ENCODE data around the gene SEC14L2.

Gene SEC14L2

GRCh38 chr22:30356449-30357235 lies 40.2 kb upstream of the SEC14L2 start, which contains the start of the genes CCDC157 and SF3A1 (continued):
- TF ChIP-seq FEZF1 (tag by site-specific recombination; IDR thresholded peaks at IDR 0.05) (peak; percentile 68), ZNF23 (tag by site-specific recombination; IDR thresholded peaks at IDR 0.05; ENCODE audit: borderline replicate concordance) (no peak), ZBTB17 (tag by site-specific recombination; IDR thresholded peaks at IDR 0.05) (peak; percentile 77), PRDM1 (tag by site-specific recombination; IDR thresholded peaks at IDR 0.05) (no peak), ZNF157 (tag by site-specific recombination; IDR thresholded peaks at IDR 0.05) (no peak), CTCF (tag by site-specific recombination; IDR thresholded peaks at IDR 0.05) (peak; percentile 52; the same call in 1 of the 2 replicates), ZNF660 (tag by site-specific recombination; IDR thresholded peaks at IDR 0.05) (peak; percentile 83), ZNF639 (tag by site-specific recombination; IDR thresholded peaks at IDR 0.05) (no peak), ZNF174 (tag by site-specific recombination; IDR thresholded peaks at IDR 0.05) (no peak), ZNF169 (tag by site-specific recombination; IDR thresholded peaks at IDR 0.05) (no peak), ZNF175 (tag by site-specific recombination; IDR thresholded peaks at IDR 0.05) (no peak), HOXA7 (CRISPR knock-in tag; IDR thresholded peaks at IDR 0.05; ENCODE audit: borderline replicate concordance) (no peak), ZNF202 (tag by site-specific recombination; IDR thresholded peaks at IDR 0.05; ENCODE audit: borderline replicate concordance) (no peak), PBX3 (CRISPR knock-in tag; IDR thresholded peaks at IDR 0.05) (no peak; the same call in none of the 2 replicates), ZSCAN5A (tag by site-specific recombination; IDR thresholded peaks at IDR 0.05) (no peak), ZNF629 (tag by site-specific recombination; IDR thresholded peaks at IDR 0.05) (peak; percentile 98), ZNF416 (tag by site-specific recombination; IDR thresholded peaks at IDR 0.05) (no peak), SCRT1 (tag by site-specific recombination; IDR thresholded peaks at IDR 0.05; ENCODE audit: borderline replicate concordance) (no peak), ZNF426 (tag by site-specific recombination; IDR thresholded peaks at IDR 0.05) (no peak), ZNF423 (tag by site-specific recombination; IDR thresholded peaks at IDR 0.05) (no peak), KLF10 (tag by site-specific recombination; IDR thresholded peaks at IDR 0.05) (peak; percentile 60; the same call in 1 of the 2 replicates), TRIM28 (IDR thresholded peaks at IDR 0.05; ENCODE audit: borderline replicate concordance, low read length) (peak; percentile 38; the same call in 1 of the 2 replicates), ZNF76 (tag by site-specific recombination; IDR thresholded peaks at IDR 0.05; ENCODE audit: borderline replicate concordance, low read depth) (peak; percentile 90), ZNF362 (tag by site-specific recombination; IDR thresholded peaks at IDR 0.05) (no peak), ZXDB (tag by site-specific recombination; IDR thresholded peaks at IDR 0.05) (peak; percentile 88), KLF9 (tag by site-specific recombination; IDR thresholded peaks at IDR 0.05; ENCODE audit: low read depth) (peak; percentile 72), SCRT2 (tag by site-specific recombination; IDR thresholded peaks at IDR 0.05) (no peak), ZNF792 (tag by site-specific recombination; IDR thresholded peaks at IDR 0.05) (no peak)
- TF ChIP-seq, protein P1, sequence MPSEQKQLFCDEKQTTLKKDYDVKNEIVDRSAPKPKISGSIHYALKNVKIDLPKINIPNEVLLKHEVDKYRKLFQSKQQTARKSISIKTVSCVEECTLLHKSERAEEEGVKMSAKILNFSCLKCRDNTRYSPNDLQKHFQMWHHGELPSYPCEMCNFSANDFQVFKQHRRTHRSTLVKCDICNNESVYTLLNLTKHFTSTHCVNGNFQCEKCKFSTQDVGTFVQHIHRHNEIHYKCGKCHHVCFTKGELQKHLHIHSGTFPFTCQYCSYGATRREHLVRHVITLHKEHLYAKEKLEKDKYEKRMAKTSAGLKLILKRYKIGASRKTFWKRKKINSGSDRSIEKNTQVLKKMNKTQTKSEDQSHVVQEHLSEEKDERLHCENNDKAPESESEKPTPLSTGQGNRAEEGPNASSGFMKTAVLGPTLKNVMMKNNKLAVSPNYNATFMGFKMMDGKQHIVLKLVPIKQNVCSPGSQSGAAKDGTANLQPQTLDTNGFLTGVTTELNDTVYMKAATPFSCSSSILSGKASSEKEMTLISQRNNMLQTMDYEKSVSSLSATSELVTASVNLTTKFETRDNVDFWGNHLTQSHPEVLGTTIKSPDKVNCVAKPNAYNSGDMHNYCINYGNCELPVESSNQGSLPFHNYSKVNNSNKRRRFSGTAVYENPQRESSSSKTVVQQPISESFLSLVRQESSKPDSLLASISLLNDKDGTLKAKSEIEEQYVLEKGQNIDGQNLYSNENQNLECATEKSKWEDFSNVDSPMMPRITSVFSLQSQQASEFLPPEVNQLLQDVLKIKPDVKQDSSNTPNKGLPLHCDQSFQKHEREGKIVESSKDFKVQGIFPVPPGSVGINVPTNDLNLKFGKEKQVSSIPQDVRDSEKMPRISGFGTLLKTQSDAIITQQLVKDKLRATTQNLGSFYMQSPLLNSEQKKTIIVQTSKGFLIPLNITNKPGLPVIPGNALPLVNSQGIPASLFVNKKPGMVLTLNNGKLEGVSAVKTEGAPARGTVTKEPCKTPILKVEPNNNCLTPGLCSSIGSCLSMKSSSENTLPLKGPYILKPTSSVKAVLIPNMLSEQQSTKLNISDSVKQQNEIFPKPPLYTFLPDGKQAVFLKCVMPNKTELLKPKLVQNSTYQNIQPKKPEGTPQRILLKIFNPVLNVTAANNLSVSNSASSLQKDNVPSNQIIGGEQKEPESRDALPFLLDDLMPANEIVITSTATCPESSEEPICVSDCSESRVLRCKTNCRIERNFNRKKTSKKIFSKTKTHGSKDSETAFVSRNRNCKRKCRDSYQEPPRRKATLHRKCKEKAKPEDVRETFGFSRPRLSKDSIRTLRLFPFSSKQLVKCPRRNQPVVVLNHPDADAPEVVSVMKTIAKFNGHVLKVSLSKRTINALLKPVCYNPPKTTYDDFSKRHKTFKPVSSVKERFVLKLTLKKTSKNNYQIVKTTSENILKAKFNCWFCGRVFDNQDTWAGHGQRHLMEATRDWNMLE (tag by site-specific recombination; conservative IDR thresholded peaks at IDR 0.05; ENCODE audit: low read depth) = peak; percentile 37; the same call in 1 of the 2 replicates

Data from HEK293 (cell line).